CD4-positive, CD25-positive, alpha-beta regulatory T cell (primary cell): ENCODE data around the gene ANO1. TPM values are rescaled to one million over a fixed set of nuclear protein-coding genes. Genes with fewer than 3 reads are reported as not detected.
"Not testable (repeated sequence)": the region's sequence is repeated elsewhere in the genome, so short reads cannot be mapped to it uniquely, and the experiment has no call there.

Experiments used
- ATAC-seq, 2 donors: fragments of 150-1000 bp; cut with Tn5 transposase; one replicate each; pipeline ENCODE4 v1.10.0; 2021; ENCODE audit warnings: low read depth in 2 of 2, moderate number of reproducible peaks in 2 of 2, moderate library complexity in 1 of 2
- DNase-seq, 3 donors: peaks; one replicate each; pipeline versions ENCODE4 v3.0.0 to v3.0.0-alpha.2; 2012 to 2022; ENCODE audit warnings: mixed read lengths in 1 of 3
- H3K27ac ChIP-seq: one replicate; pipeline ENCODE4 v1.7.0; 2013; ENCODE audit warnings: mild to moderate bottlenecking, low read length; ENCODE audit not compliant: insufficient read depth, poor library complexity, severe bottlenecking
- H3K27me3 ChIP-seq: one replicate; pipeline ENCODE4 v1.7.0; 2013; ENCODE audit warnings: low read length; ENCODE audit not compliant: control insufficient read depth, insufficient read depth
- H3K36me3 ChIP-seq: one replicate; pipeline ENCODE4 v1.7.0; 2013; ENCODE audit warnings: mild to moderate bottlenecking, low read length, moderate library complexity; ENCODE audit not compliant: control insufficient read depth, insufficient read depth
- H3K4me1 ChIP-seq: 2 replicates; pipeline ENCODE4 v1.7.0; 2013; ENCODE audit warnings: mild to moderate bottlenecking, low read length; ENCODE audit not compliant: insufficient read depth, control insufficient read depth, poor library complexity, severe bottlenecking
- H3K4me3 ChIP-seq: one replicate; pipeline ENCODE4 v1.7.0; 2013; ENCODE audit warnings: low read depth, mild to moderate bottlenecking, low read length, moderate library complexity
- H3K9me3 ChIP-seq, 2 experiments: 1 replicate in 1 of 2; 2 replicates in 1 of 2; pipeline ENCODE4 v1.7.0; 2013; ENCODE audit warnings: low read length in 2 of 2, mild to moderate bottlenecking in 1 of 2, moderate library complexity in 1 of 2; ENCODE audit not compliant: control insufficient read depth in 2 of 2
- H3K27ac Mint-ChIP-seq, 3 donors: one replicate each; pipeline ENCODE4 v1.8.0; 2020 to 2022; ENCODE audit warnings: mild to moderate bottlenecking in 3 of 3, mixed read lengths in 3 of 3, moderate library complexity in 2 of 3
- H3K27me3 Mint-ChIP-seq: one replicate; pipeline ENCODE4 v1.8.0; 2022; ENCODE audit warnings: mild to moderate bottlenecking, mixed read lengths
- H3K36me3 Mint-ChIP-seq: one replicate; pipeline ENCODE4 v1.8.0; 2020; ENCODE audit warnings: mixed read lengths
- H3K4me1 Mint-ChIP-seq, 4 donors: one replicate each; pipeline ENCODE4 v1.8.0; 2020 to 2022; ENCODE audit warnings: mixed read lengths in 4 of 4, mild to moderate bottlenecking in 1 of 4
- H3K4me3 Mint-ChIP-seq, 4 donors: one replicate each; pipeline ENCODE4 v1.8.0; 2020 to 2022; ENCODE audit warnings: mild to moderate bottlenecking in 4 of 4, mixed read lengths in 4 of 4, moderate library complexity in 3 of 4
- H3K9me3 Mint-ChIP-seq, 7 donors: one replicate each; pipeline ENCODE4 v1.8.0; 2020 to 2022; ENCODE audit warnings: mixed read lengths in 7 of 7, mild to moderate bottlenecking in 3 of 7, moderate library complexity in 2 of 7
- polyA plus RNA-seq, 4 donors: library from polyadenylated mRNA; unstranded; fragments of 300-500 nt; fragmentation: Illumina TruSeq; gene quantifications; one replicate each; pipeline ENCODE4 v1.2.3, GENCODE V29; 2021
- total RNA-seq: library from RNA; stranded (reverse); gene quantifications from one replicate; pipeline ENCODE4 v1.2.3, GENCODE V29; 2022

ANO1 gene
- total and polyA plus RNA-seq, 5 donors from 2014 or later = not detected

DNA sequence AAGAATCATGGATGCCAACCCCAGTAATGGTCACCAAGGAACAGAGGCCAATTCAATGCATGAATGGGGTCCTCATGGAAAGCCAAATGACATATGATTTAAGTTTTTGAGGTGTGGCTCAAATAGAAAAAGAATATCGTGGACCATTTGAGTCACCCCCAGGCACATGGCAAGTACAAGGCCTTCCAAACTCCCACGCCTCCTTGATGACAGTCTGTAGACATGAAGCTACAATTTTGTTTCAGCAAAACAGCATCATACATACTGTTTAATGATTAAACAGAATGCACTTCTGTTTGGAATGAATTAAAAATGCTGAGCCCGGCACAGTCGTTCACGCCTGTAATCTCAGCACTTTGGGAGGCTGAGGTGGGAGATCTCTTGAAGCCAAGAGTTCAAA lies 132.4 kb downstream of the ANO1 start:
- H3K27me3 ChIP-seq = no peaks in the 10 kb centered on the region
- peaks cover 26% of the 10 kb centered on the region for H3K36me3 Mint-ChIP-seq
- no peaks in the 10 kb centered on the region for H3K9me3 ChIP-seq
- H3K4me1 ChIP-seq = peaks cover 11% of the 10 kb centered on the region
- ATAC-seq (no peak), DNase-seq (no peak)
- no peak overlapping the region for H3K4me3 Mint-ChIP-seq
- H3K4me3 ChIP-seq = no peak overlapping the region
- peaks cover 4% of the 10 kb centered on the region for H3K27me3 Mint-ChIP-seq
- no peak overlapping the region for H3K27ac Mint-ChIP-seq
- no peaks in the 10 kb centered on the region for H3K9me3 Mint-ChIP-seq
- no peak overlapping the region for H3K27ac ChIP-seq
- H3K36me3 ChIP-seq = peaks cover 40% of the 10 kb centered on the region
- H3K4me1 Mint-ChIP-seq = peaks cover 5 to 43% (median 18%) of the 10 kb centered on the region in 4 donors

- Mint-ChIP-seq H3K36me3 (peaks cover 17% of the 10 kb centered on the region), H3K27me3 (peaks cover 4% of the 10 kb centered on the region)
- H3K4me3 ChIP-seq = no peak overlapping the region
Observed at GRCh38 chr11:70212227-70212811, 134.2 kb downstream of the ANO1 start.

GRCh38 chr11:70217388-70217787 lies 139.3 kb downstream of the ANO1 start:
- H3K4me3 Mint-ChIP-seq, H3K4me3 ChIP-seq, H3K27ac Mint-ChIP-seq, H3K9me3 Mint-ChIP-seq, H3K36me3 ChIP-seq, H3K4me1 ChIP-seq, H3K9me3 ChIP-seq, DNase-seq, H3K27me3 ChIP-seq, H3K4me1 Mint-ChIP-seq, H3K36me3 Mint-ChIP-seq, H3K27ac ChIP-seq, ATAC-seq: not testable (repeated sequence)
- H3K27me3 Mint-ChIP-seq = peaks cover 13% of the 10 kb centered on the region

More at GRCh38 chr11:70212227-70212811, 134.2 kb downstream of the ANO1 start:
- H3K27me3 ChIP-seq = no peaks in the 10 kb centered on the region
- H3K9me3 Mint-ChIP-seq = no peaks in the 10 kb centered on the region
- H3K4me3 Mint-ChIP-seq = no peak overlapping the region
- H3K27ac ChIP-seq = no peak overlapping the region
- H3K9me3 ChIP-seq = no peaks in the 10 kb centered on the region
- H3K27ac Mint-ChIP-seq = peak overlapping the region in 2 of 3 donors; percentile 62 to 69
- H3K4me1 ChIP-seq = no peaks in the 10 kb centered on the region
- DNase-seq (no peak), ATAC-seq (no peak)
- peaks cover 22% of the 10 kb centered on the region for H3K36me3 ChIP-seq
- peaks cover 5 to 27% (median 12%) of the 10 kb centered on the region in 4 donors for H3K4me1 Mint-ChIP-seq

DNA sequence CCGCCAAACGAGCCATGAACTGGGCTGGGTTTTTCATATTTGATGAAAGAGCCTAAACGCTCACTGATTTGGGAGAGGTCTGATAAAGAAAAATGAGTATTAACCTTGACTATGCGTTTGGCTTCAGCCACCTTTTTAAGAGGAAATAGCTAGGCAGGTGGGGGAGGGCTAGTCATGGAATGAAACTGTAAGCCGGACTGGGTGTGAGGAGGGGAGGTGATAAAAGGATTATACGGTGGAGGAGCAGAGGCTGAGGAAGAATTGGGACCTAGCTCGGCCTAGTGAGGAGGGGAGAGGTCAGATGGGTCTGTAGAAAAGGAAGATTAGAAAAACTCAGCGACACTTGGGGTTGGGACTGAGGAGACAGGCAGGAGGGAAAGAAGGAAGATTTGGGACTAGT lies 140.0 kb downstream of the ANO1 start:
- not testable (repeated sequence) for H3K4me3 ChIP-seq, H3K4me3 Mint-ChIP-seq, H3K9me3 ChIP-seq, H3K27me3 ChIP-seq, DNase-seq, H3K9me3 Mint-ChIP-seq, H3K4me1 ChIP-seq, H3K27ac ChIP-seq, H3K36me3 Mint-ChIP-seq, ATAC-seq, H3K36me3 ChIP-seq, H3K4me1 Mint-ChIP-seq
- H3K27me3 Mint-ChIP-seq = peaks cover 17% of the 10 kb centered on the region
- peak overlapping the region in 1 of 3 donors; percentile 40 for H3K27ac Mint-ChIP-seq

DNA sequence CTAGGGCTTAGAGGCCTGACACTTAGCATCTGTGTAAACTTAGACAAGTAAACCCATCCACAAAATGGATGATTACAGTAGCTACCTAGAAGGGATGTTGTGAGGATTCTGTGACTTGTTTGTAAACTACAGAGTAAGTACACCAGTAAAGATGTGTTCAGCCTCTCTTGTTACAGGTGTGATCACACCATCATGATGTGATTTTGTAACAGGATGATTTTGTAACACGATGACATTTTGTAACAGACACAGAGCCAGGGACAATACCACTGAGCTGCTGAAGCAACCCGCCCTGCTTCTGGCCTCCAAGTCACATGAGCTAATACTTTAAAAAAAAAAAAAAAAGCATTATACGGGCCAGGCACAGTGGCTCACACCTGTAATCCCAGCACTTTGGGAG lies 142.0 kb downstream of the ANO1 start:
- no peak overlapping the region for H3K4me3 Mint-ChIP-seq
- ATAC-seq (no peak), DNase-seq (no peak)
- H3K27ac ChIP-seq = no peak overlapping the region
- no peaks in the 10 kb centered on the region for H3K27me3 ChIP-seq
- H3K27me3 Mint-ChIP-seq = peaks cover 25% of the 10 kb centered on the region
- no peak overlapping the region for H3K27ac Mint-ChIP-seq
- peaks cover 0 to 1% (median 0%) of the 10 kb centered on the region in 7 donors for H3K9me3 Mint-ChIP-seq
- no peaks in the 10 kb centered on the region for H3K36me3 Mint-ChIP-seq
- no peaks in the 10 kb centered on the region for H3K9me3 ChIP-seq
- H3K4me1 ChIP-seq = no peaks in the 10 kb centered on the region
- no peaks in the 10 kb centered on the region for H3K4me1 Mint-ChIP-seq
- no peaks in the 10 kb centered on the region for H3K36me3 ChIP-seq
- no peak overlapping the region for H3K4me3 ChIP-seq

DNA sequence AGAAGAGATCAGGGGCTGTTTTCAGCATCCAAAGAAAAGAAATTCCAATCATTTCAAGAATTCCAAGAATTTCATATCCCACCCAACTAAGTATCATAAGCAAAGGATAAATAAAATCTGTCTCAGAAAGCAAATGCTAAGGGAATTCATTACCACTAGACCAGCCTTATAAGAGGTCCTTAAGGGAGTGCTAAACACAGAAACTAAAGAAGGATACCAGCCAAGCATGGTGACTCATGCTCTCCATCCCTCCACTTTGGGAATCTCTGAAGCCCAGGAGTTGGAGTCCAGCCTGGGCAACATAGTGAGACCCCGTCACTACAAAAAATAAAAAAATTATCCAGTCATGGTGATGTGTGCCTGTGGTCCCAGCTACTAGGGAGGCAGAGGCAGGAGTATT lies 142.8 kb downstream of the ANO1 start:
- no peaks in the 10 kb centered on the region for H3K36me3 ChIP-seq
- no peaks in the 10 kb centered on the region for H3K36me3 Mint-ChIP-seq
- H3K4me3 Mint-ChIP-seq = no peak overlapping the region
- H3K27ac Mint-ChIP-seq = no peak overlapping the region
- DNase-seq (no peak), ATAC-seq (no peak)
- no peaks in the 10 kb centered on the region for H3K4me1 ChIP-seq
- H3K4me1 Mint-ChIP-seq = no peaks in the 10 kb centered on the region
- peaks cover 0 to 1% (median 0%) of the 10 kb centered on the region in 7 donors for H3K9me3 Mint-ChIP-seq
- H3K9me3 ChIP-seq = no peaks in the 10 kb centered on the region
- H3K4me3 ChIP-seq = no peak overlapping the region
- no peak overlapping the region for H3K27ac ChIP-seq
- H3K27me3 ChIP-seq = no peaks in the 10 kb centered on the region
- peaks cover 26% of the 10 kb centered on the region for H3K27me3 Mint-ChIP-seq

GRCh38 chr11:70225681-70226177 lies 147.6 kb downstream of the ANO1 start:
- Mint-ChIP-seq H3K9me3 (peaks cover 0 to 1% (median 0%) of the 10 kb centered on the region in 7 donors), H3K27me3 (peaks cover 27% of the 10 kb centered on the region), H3K4me1 (no peaks in the 10 kb centered on the region), H3K36me3 (no peaks in the 10 kb centered on the region), H3K27ac (no peak overlapping the region), H3K4me3 (no peak overlapping the region)
- DNase-seq (no peak), ATAC-seq (no peak)
- H3K4me1 ChIP-seq = no peaks in the 10 kb centered on the region
- H3K27ac ChIP-seq = no peak overlapping the region
- H3K9me3 ChIP-seq = no peaks in the 10 kb centered on the region
- no peaks in the 10 kb centered on the region for H3K36me3 ChIP-seq
- H3K4me3 ChIP-seq = no peak overlapping the region
- H3K27me3 ChIP-seq = no peaks in the 10 kb centered on the region

GRCh38 chr11:70226183-70226582 lies 148.1 kb downstream of the ANO1 start:
- no peaks in the 10 kb centered on the region for H3K4me1 ChIP-seq
- peaks cover 27% of the 10 kb centered on the region for H3K27me3 Mint-ChIP-seq
- no peaks in the 10 kb centered on the region for H3K36me3 ChIP-seq
- DNase-seq = no peak
- no peak overlapping the region for H3K27ac ChIP-seq
- H3K4me1 Mint-ChIP-seq = no peaks in the 10 kb centered on the region
- H3K4me3 ChIP-seq = no peak overlapping the region
- no peaks in the 10 kb centered on the region for H3K9me3 ChIP-seq
- H3K9me3 Mint-ChIP-seq = peaks cover 0 to 1% (median 0%) of the 10 kb centered on the region in 7 donors
- H3K36me3 Mint-ChIP-seq = no peaks in the 10 kb centered on the region
- H3K27me3 ChIP-seq = no peaks in the 10 kb centered on the region
- no peak for ATAC-seq
- no peak overlapping the region for H3K27ac Mint-ChIP-seq
- H3K4me3 Mint-ChIP-seq = no peak overlapping the region
